ENCODE results near the gene ZBTB6. TPM values are rescaled to one million over a fixed set of nuclear protein-coding genes. Genes with fewer than 3 reads are reported as not detected.

ZBTB6 gene
- total RNA-seq, 1 donor from 2014 or later = 8.7 TPM

DNA sequence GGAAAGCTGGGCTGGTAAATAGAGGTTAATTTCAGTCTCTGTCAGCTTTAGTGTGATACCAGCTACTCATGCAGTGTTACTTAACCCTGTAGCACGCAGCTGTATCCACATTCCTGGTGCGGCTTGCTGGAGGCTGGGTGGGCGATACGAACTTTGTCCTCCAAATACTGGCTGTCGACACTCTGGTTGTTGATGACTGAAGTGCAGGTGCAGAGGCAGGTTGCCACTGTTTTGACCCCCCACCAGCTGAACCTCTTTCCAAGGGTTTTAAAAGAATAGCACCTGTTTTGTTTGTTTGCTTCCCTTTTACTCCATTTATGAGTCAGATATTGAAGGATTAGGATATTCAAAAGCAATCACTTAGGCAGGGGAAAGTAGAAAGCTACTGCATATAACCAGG is 23.3 kb upstream of the ZBTB6 start:
- no peak for DNase-seq (ENCODE audit: extremely low spot score, unreplicated experiment)
- H3K4me1 Mint-ChIP-seq (ENCODE audit: unreplicated experiment) = peaks cover 18% of the 10 kb centered on the region
- H3K36me3 Mint-ChIP-seq = peaks cover 9% of the 10 kb centered on the region
- peak overlapping the region; percentile 39 for H3K4me3 Mint-ChIP-seq
- peak overlapping the region; percentile 28 for H3K27ac Mint-ChIP-seq
- no peaks in the 10 kb centered on the region for H3K9me3 Mint-ChIP-seq
- no peaks in the 10 kb centered on the region for H3K27me3 Mint-ChIP-seq
- TF ChIP-seq, protein P1, sequence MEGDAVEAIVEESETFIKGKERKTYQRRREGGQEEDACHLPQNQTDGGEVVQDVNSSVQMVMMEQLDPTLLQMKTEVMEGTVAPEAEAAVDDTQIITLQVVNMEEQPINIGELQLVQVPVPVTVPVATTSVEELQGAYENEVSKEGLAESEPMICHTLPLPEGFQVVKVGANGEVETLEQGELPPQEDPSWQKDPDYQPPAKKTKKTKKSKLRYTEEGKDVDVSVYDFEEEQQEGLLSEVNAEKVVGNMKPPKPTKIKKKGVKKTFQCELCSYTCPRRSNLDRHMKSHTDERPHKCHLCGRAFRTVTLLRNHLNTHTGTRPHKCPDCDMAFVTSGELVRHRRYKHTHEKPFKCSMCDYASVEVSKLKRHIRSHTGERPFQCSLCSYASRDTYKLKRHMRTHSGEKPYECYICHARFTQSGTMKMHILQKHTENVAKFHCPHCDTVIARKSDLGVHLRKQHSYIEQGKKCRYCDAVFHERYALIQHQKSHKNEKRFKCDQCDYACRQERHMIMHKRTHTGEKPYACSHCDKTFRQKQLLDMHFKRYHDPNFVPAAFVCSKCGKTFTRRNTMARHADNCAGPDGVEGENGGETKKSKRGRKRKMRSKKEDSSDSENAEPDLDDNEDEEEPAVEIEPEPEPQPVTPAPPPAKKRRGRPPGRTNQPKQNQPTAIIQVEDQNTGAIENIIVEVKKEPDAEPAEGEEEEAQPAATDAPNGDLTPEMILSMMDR (conservative IDR thresholded peaks at IDR 0.05) = no peak

DNA sequence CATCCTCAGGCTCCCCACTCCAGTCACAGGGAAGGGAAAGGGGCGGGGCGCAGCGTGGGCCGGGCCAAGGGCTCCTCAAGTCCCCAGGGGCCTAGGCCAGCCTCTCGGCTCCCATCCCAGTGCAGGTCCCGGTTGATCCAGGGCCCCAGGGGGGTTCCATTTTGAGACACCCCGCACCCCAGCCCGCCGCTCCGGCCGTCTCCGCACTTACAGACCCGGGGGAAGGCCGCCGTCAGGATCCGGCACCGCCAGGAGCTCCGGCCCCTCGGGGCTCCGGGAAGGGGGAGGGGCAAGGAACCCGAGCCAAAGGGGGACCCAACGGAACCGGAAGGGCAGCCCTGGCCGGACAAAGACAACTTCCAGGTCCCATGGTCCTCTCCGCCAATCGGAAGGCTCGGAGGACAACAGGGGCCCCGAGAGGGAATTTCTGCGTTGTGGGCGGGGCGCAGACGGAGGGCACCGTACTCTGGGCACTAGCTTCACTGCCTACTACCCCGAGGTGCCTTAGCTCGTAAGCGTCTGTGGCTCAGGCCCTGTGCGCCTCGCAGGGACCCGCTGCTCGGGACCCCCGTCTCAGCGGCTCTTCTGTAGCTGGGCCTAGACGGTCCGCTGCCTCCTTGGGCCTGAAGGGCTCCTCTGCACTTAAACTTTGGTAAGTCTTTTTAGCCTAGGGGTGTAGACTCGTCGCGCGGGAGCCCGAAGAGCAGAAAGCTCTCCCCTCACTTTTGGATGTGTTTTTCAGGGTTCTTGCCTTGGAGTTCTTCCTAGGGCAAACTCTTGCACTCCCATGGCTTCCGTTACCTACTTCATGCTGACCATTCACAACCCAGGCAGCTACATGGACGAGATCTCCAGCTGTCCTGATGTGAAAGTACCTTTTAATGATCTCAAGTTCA is 18.4 kb upstream of the ZBTB6 start, which contains the start of gene ZBTB26:
Gene ZBTB26, minus strand, starts transcription at position 287 of the 896 bp plus-strand sequence. CDS start 11,578 bp downstream, outside the sequence.
- H3K36me3 Mint-ChIP-seq = peaks cover 5% of the 10 kb centered on the region
- DNase-seq (ENCODE audit: extremely low spot score, unreplicated experiment) = peak; percentile 89
- no peaks in the 10 kb centered on the region for H3K9me3 Mint-ChIP-seq
- H3K27ac Mint-ChIP-seq = peak within 1 kb of the TSS; percentile 88
- peaks cover 12% of the 10 kb centered on the region for H3K4me1 Mint-ChIP-seq (ENCODE audit: unreplicated experiment)
- no peak within 1 kb of the TSS for H3K4me3 Mint-ChIP-seq
- TF ChIP-seq, protein P1 (conservative IDR thresholded peaks at IDR 0.05) = no peak
- H3K27me3 Mint-ChIP-seq = no peaks in the 10 kb centered on the region

DNA sequence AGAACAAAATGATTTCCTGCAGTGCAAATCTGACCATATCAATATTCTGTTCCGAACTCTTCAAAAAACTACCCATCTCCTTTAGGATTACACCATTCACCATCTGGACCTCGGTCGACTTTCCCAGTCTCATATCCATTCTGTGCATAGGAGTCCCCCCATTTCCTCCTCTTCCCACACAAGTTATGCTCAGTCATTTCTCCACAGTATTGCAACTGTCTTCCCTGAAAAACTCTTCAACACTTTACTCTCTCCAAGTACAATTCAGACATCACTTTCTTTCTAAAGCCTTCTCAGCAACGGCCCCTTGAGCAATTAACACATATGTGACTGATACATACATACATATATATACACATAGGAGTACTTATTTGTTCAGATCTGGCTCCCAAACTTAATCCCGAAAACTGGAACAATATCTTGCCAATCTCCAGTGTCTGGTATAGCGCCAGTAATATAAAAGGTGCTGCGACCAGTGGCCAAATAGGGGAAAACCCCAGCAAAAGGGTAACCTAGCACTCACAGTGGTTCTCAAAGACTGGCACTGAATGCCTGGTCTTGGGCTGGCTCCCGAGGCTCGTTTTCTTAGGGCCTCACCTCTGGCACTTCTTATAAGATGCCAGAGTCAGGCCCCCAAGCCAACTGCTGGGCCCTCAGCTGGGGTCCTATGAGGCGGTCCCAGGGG is 17.6 kb upstream of the ZBTB6 start:
- Mint-ChIP-seq H3K9me3 (no peaks in the 10 kb centered on the region), H3K36me3 (peaks cover 5% of the 10 kb centered on the region), H3K27ac (no peak overlapping the region), H3K4me3 (no peak overlapping the region), H3K27me3 (no peaks in the 10 kb centered on the region), H3K4me1 (ENCODE audit: unreplicated experiment) (peaks cover 8% of the 10 kb centered on the region)
- no peak for DNase-seq (ENCODE audit: extremely low spot score, unreplicated experiment)
- TF ChIP-seq, protein P1 (conservative IDR thresholded peaks at IDR 0.05) = no peak

DNA sequence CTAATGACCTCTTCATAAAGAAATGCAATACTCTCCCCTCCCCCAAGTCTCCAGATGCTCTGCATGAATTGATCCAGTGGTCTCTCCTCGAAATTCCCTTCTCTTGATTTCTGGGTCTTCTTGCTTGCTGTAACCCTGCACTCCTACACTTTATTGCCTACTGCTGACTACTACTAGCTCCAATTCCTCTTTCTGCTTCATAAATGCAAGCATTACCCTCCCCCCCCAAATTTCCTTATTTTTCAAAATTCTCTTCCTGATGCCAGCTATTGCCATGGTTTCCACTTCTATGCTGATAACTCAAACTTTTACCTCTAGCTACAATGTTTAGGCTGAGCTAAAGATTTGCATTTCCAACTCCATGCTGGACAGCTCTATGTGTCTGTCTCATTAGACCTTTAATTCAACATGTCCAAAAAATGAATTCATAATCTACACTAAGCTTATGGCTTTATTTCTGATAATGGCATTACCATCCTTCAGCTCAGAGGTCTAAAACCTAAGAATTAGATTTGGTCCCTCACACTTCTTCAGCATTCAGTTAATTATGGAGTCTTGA is 16.8 kb upstream of the ZBTB6 start:
- Mint-ChIP-seq H3K27me3 (no peaks in the 10 kb centered on the region), H3K4me3 (no peak overlapping the region), H3K27ac (no peak overlapping the region), H3K9me3 (no peaks in the 10 kb centered on the region), H3K36me3 (peaks cover 2% of the 10 kb centered on the region), H3K4me1 (ENCODE audit: unreplicated experiment) (peaks cover 8% of the 10 kb centered on the region)
- TF ChIP-seq, protein P1 (conservative IDR thresholded peaks at IDR 0.05) = no peak
- no peak for DNase-seq (ENCODE audit: extremely low spot score, unreplicated experiment)

DNA sequence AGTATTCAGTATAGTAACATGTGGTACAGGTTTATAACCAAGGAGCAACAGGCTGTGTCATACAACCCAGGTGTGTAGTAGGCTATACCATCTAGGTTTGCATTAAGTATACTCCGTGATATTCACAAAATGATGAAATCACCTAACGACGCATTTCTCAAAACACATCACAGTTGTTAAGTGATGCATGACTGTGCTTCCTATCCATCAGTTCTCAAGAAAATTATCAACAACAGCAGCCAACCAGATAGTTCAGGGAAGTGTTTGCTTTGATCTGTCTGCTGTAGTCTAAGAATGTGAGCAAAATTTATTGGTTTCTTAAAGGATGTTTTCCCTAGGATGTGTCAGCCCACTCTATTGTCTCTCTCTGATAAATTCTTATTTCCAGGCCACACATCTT is 10.8 kb upstream of the ZBTB6 start:
- Mint-ChIP-seq H3K27me3 (no peaks in the 10 kb centered on the region), H3K4me1 (ENCODE audit: unreplicated experiment) (no peaks in the 10 kb centered on the region), H3K9me3 (no peaks in the 10 kb centered on the region), H3K36me3 (peaks cover 9% of the 10 kb centered on the region), H3K4me3 (no peak overlapping the region), H3K27ac (no peak overlapping the region)
- DNase-seq (ENCODE audit: extremely low spot score, unreplicated experiment) = no peak
- TF ChIP-seq, protein P1 (conservative IDR thresholded peaks at IDR 0.05) = no peak

All from type B pancreatic cell (in vitro differentiated cells).